CD4-positive, alpha-beta T cell treated with Interferon gamma for 1 hour (primary cell): Measurements from ENCODE around the gene CPB1.
"Not testable (repeated sequence)": the region's sequence is repeated elsewhere in the genome, so short reads cannot be mapped to it uniquely, and the experiment has no call there.

ENCODE experiments used
- DNase-seq: peaks from one replicate; pipeline ENCODE4 v3.0.0-alpha.2; 2020

Gene CPB1

DNA sequence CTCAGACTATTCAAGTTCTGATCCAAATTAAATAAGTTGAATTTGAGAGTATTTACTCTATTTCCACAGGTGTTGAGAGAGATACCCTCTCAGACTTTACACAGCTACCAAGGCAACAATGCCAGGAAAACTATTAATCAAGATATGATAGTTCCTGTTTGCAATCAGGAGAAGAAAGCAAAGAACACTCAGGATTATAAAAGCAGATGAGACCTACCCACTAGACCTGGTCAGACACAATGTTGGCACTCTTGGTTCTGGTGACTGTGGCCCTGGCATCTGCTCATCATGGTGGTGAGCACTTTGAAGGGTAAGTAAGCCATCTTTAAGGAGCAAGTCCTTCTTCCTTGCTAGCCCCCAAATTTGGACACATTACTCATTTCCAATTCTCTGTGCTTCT lies at the start of gene CPB1:
CPB1 (plus strand) TSS at position 227 of the 400 bp plus-strand sequence; CDS start at position 240, 13 bp downstream.
- no peak for DNase-seq

DNA sequence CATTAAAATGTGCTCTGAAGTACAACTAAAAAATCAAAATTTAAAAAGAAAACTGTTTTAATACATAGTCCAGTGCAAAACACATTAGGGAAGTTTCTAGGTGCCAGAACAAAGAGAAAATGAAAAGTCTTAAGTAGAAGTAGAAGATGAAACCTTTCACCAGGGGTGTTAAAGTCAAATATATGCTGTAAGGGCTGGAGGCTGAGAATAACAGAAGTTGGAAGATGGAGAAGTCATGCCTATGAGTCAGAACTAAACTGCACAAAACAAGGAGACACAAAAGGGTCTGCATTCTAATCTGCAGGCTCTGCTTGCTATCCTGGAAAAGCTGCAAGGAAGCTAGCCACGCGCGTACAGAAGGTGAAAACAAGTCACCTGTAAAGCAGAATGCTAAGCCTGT lies 48.7 kb upstream of the CPB1 start:
- no peak for DNase-seq

DNA sequence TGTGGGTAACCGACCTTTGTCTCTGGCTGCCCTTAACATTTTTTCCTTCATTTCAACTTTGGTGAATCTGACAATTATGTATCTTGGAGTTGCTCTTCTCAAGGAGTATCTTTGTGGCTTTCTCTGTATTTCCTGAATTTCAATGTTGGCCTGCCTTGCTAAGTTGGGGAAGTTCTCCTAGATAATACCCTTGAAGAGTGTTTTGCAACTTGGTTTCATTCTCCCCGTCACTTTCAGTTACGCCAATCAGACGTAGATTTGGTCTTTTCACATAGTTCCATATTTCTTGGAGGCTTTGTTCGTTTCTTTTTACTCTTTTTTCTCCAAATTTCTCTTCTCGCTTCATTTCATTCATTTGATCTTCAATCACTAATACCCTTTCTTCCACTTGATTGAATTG lies 42.6 kb upstream of the CPB1 start:
- not testable (repeated sequence) for DNase-seq

DNA sequence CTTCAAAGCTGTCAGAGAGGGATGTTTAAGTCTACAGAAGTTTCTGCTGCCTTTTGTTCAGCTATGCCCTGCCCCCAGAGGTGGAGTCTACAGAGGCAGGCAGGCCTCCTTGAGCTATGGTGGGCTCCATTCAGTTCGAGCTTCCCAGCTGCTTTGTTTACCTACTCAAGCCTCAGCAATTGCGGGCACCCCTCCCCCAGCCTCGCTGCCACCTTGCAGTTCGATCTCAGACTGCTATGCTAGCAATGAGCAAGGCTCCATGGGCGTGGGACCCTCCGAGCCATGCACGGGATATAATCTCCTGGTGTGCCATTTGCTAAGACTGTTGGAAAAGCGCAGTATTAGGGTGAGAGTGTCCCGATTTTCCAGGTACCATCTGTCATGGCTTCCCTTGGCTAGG lies 41.5 kb upstream of the CPB1 start:
- not testable (repeated sequence) for DNase-seq

DNA sequence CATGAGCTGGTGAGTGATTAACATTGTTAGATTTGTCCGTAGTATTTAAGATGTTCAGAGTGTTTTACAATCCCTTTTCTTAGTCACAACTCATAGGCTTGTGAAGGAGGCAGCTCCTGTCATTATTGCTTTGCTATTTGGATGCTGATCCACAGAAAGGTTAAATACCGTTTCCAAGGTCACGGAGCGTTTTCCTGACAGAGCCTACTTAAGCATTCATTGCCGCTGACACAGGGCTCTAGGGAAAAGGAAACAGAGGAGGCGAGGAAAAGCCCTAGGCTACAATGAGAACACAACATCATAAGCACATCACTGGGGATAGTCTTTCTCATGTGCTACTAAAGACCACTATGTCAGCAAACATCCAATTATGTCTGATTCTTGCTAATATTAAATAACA lies 38.5 kb upstream of the CPB1 start:
- DNase-seq: no peak

DNA sequence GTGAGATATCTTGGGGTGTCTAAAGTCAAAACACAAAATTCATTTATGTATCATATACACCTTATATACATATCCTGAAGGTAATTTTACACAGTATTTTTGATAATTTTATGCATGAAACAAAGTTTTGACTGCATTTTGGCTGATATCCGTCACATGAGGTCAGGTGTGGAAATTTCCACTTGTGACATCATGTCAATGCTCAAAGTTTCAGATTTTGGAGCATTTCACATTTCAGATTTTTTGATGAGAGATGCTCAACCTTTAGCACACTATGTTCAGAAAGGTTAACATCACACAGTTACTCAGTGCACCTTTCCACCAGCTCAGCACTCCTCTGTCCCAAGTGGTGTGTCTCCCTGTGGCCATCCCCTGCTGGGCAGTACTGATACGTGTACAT lies 37.7 kb upstream of the CPB1 start:
- no peak for DNase-seq

DNA sequence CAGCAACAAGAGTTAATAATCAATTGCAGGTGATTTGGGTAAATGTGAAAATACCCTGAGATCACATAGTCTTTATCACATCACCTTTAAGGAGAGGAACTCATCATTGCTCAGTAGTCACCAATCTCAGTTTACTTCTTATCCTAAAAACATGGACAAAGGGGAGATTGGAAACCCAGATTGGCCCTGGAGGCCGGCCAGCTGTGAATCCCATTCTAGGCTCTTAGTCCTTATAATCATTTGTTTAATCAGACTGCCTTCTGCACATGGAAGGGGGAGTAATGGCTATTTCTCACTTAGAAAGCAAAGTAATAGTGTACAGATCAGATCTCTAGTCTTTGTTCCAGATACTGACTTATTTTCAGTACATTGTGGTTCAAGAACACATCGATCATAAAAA lies 37.2 kb upstream of the CPB1 start:
- no peak for DNase-seq

DNA sequence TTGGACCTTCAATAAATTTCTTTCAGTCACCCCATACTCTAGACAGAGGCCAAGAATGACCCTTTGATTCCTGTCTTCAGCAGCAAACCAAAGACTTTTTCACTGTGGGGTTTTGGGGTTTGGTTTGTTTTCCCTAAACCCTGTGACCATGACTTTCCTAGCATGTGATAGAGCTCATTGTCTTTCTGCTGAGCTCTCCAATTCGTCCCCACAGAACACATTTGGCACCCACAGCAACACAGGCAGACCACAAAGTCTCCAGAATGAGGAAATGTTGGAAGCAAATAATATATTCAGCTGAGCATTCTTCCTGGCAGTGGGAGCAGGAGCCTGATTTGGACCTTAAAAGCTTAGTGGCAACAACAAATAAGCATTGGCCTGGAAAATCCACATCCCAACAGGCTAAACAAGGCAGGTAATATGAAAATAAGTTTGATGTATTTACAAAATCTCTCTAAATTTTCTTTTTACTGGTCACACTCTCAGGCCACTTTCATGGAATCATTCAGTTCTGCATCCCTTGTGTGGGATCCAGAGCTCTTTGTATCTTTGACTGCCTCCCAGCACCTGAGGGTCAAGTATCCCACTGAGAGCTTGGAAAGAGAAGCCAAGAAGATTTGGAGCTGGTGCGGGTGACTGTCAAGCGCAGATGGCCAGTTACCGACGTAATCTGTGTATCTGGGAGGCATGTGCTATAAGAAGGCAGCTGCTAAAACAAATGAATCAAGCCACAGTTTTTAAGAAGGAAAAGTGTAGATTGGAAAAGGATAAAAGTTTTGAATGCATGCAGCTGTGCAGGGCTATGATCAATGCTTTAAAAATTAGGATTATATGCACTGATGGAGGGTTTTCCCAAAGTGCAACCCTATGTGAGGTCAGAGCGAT lies 36.5 kb upstream of the CPB1 start:
- DNase-seq: no peak

DNA sequence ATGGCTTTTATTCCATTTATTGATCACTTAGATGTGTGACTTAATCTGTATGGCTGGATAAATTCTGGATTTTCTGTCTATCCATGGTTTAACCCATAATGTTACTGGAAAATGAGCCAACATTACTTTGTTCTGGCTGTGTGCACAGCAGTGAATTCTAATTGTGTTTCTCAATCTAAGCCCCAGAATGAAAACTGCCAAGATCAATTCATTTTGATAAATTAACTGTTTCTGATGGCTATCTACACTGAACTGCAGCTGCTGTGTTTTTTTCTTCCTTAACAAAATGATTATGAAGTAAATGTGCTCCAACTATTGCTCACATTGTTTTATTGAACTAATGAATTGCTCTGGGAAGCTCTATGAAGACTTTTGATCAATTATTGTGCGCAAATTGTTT lies 35.7 kb upstream of the CPB1 start:
- DNase-seq: no peak

DNA sequence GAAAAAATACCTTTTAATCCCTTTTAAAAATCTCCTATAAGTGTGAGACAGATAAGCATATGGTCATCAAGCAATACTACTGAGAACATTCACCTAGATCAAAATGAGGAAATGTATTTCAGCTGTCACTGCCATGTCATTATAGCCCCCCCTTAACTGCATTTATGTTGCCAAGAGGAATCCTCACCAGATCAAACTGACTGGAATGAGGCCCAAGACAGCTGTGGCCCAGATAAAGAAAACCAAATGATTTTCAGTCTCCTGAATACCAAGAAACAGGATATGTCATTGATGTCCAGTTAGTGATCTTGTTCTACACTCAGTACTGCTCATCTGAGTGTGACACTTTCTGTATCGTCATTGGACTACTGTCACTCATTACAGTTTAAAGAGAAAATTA lies 35.1 kb upstream of the CPB1 start:
- no peak for DNase-seq

DNA sequence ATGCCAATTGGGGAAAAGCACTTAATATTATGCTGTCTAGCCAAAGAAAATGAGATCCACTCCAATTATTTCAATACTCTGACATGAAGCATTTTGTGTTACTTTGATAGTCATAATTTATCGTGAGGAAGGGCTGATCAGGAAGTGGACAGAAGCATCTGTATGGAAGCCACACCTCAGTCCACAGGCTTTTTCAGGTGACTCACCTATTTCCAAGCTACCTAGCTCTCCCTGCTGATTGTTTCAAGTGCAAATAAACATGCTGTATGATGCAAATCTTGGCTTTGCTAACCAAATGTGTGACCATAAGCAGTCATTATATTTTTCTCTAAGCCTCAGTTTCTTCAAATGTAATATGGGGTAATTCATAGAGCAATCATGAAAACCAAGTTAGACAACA lies 30.8 kb upstream of the CPB1 start:
- no peak for DNase-seq

DNA sequence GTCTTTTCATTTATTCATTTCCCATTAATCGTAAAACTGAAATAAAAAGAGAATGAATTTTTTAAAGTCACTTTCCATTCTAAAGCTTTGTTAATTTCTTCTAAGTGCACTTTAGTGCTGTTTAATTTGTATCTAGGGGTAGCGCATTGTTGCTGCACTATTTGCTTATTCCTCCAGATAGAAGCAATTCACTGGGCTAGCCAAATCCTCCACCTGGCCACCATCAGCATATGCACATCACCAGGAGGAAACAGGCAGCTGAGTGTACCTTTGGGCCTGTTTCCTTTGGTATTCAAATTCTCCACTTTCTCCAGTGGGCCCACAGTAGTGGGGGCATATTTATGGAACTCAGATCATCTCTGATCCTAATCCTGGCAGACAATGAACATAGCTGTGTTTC lies 29.8 kb upstream of the CPB1 start:
- no peak for DNase-seq

DNA sequence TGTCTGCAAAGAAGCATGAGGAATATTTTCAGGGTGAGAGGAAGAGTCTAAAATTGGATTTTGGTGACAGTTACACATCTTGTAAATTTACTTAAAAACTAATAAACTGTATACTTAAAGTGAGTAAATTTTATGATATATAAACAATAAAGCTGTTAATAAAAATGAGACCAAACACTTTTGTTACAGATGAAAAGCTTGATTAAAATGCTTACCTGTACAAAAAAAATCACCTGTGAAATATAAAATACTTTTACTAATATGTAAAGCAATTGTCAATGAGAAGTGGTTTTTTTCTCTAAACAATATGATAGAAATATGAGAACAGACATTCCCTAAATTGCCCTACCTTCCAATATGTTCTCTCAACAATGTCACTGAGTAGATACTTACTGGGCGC lies 27.2 kb upstream of the CPB1 start:
- DNase-seq: no peak

DNA sequence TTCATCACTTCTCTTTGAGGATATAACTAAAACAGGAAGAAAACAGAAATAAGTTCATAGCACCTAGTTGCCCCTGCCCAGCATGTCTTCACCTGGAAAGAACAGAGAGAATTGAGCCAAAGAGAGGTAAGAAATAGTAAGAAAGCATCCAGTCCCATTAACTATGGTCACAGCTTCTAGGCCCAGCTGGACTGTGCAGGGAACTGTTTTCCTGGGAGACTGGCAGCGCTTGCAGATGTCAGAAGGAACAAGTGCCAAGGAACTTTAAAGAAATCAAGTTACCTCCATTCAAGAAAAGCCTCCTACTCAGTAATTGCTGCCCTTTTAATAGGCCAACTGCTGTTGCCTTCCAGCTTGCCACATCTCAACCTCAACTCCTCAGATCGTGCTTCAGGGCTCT lies 17.8 kb upstream of the CPB1 start:
- DNase-seq: no peak

DNA sequence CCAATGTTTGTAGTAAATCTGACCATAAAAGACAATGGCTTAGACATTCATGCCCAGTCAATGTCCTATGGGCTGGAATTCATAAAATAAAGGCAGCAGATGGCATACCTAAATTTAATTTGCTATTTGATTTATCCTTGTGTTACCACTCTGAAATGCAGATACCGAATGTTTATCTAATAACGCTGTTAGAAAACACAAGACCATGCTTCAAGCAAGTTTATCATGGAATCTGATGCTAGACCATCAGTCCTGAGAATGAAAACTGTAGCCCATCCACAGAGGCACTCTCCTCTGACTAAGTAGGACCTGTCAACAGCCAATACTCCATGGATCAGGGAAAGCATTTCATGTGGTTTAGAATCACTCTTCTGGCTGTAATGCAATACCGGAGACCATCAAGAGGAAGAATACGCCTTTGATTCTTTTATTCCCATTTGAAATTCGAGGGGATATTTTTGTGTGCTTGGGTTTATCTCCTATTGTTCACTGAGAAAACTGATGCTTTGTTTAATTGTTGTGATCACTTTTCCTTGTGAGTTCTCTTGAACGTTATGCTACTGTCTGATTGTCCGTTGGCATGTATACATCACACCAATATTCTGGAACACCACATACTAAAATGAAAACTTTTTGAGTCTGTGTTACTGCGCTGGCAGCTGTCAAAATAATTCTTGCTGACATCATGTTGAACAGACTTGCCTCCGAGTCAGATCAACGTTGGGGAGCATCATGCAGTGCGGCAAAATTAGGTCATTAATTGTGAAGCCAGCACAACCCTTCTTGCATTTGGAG lies 12.1 kb upstream of the CPB1 start:
- no peak for DNase-seq

DNA sequence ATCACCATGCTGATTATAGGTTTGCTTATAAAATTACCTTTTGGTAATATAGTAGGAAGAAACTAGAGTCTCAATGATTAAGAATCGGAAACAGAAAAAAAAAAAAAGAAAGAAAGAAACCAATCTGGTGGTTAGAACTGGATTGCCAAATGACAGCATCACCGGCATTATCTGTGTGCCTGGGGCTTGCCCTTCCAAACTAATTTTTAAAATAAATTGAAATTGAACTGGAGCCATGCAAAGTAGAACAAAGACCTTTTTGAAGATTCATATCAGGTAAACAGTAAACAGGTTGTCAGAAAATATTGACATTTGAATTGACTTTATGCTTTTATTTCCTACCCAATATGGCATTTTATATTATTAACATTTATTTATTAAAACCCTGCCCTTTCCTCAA lies 11.2 kb upstream of the CPB1 start:
- no peak for DNase-seq

DNA sequence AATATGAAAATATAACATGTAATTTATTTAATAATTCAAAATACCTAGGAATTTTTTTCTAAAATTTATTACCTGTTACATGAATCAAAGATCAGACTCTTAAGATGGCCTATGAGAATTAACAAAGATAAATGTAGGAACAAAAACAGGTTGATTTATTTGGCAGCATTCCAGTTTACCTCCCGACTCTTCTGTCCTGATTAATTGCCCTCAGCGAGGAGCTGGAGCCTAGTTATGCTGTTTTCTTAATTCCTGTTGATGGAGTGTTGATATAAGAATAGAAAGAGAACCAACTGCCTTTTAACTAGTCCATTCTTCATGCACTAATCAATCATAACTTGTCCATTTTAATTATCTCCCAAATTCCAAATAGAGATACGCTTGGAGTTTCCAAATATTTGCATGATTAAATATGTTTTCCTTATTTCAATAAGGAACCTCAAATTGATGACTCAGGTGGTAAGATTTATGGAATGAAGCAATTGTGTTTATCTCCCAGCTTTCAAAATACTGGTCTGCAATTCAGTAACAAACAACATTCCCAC lies 10.6 kb upstream of the CPB1 start:
- DNase-seq: no peak

DNA sequence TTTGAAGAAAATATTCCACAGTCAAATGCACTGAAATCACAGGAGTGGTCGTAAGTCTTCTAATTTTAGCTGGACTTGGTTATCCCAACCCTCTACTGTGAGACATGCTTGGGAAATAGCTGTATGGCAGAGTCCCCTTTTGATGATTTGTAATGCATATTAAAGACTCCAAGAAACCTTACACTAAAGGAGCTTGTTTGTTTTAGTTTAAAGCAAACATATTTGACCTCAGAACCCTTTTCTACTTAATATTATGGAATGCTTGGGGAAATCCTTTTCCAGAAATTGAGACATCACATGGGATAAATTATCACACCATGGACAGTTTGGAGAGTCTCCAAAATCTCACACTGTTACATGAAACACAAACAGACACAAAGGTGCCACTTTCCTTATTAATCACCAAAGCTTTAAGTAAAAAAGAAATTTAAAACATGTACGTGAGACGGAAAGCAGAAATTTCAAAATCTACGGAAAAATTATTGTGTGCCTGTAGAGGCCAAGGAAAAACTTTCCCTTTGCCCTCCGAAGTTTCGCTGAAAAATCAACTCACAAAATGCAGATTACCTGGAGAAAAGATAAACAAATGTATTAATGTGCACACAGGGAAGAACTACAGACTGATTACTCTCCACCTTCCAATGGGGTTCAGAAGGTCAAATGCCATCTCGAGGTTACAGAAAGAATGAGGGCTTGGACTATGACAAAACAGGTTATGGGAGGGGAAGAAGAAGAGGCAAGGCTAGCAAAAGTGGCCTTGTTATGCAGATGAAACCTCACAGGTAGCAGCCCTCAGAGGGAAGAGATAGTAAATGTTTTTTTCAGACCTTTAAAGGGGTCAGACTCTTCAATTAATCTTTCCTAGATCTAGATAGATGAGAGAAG lies 7.0 kb upstream of the CPB1 start:
- no peak for DNase-seq

DNA sequence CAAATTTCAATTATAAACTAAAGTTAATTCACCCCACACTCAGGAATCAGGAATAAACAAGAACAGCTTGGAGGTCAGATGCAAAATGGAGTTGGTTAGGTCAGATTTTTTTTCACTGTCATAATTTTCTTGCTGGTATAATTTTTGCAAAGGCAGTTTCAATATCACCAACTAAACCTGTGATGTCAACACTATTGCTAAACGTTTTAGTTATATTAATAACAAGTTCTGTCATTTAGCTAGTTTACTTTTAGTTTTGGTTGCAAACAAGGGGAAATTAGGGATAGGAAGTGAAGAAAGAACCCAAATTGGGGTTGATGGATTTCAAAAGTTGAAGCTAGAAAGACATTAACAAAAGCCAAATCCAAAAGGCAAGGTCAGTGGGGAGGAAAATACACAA lies 4.6 kb upstream of the CPB1 start:
- DNase-seq: no peak

DNA sequence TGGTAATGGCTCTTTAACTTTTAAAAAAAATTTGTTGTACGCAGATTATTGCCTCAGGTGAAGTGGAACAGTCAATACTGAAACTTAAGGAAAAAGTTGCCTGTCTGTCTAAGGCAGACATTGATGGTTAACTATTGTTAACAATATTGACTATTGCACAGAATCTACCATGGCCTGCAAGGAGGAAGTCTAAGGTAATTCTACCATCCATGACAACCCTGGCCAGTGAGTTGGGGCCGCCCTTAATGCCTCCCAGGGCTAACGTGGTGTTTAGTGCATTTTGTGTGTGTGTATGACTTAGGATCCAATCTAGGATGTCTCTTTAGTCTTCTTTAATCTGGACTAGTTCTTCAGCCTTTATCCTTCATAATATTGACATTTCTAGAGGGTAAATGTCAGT lies 2.1 kb upstream of the CPB1 start:
- DNase-seq: no peak

DNA sequence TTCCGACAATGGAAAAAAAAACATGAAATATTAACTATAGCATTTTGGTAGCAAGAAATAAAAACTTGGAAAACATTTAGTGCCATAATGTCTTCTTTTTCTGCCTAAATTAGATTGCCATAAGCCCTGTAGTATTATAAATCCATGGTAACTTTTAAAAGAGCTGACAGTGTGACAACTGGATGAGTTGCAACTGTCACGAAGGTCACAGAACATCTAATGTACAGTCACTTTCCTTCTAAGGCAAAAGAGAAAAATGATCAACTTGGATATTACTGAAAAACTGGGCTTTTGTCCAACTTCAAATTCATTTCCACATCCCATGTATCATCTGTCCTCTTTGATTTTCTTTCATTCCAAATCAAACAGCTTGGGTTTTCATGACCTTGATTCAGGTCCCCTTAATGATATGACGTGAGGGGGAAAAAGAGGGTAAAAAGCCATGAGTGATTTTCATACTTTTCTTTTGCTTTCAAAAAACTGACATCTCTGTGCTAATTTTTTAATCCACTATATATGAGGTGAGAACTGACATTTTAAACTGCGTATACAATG lies 602 bp downstream of the CPB1 start:
- no peak for DNase-seq

DNA sequence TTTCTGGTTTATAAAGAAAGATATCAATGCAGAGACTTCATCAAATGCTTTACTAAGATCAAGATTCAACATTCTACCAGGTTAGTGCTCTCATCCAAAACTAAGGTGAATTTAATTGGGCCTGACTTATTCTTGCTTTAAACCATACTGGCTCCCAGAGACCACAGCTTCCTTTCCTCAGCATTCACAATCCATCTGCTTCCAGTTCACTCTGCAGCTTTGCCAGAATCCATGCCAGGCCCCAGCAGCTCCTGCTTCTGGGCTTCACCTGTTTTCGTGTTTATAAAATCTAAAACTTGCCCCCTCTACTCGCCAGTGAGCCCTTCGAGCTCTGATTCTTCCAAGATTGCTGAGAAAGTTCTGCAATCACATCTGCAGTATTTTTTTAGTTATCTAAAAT lies 2.3 kb downstream of the CPB1 start:
- no peak for DNase-seq

DNA sequence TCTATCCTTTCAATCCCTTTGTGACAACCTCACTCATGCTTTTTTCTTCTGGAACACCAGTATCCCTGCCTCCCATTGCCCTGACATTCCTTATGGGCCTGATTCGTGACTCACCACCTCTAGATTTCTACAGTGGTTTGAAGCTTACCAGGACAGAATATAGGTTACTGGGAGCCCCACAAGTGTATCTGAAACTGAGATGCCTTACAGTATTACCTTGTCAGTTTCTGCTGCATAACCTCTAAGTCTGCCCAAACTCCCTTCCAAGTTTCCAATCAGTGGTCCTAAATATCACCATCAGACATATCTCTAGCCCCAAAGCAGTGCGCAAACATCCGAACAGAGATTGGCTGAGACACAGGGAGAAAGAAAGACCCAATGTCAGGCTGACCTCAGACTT lies 5.6 kb downstream of the CPB1 start:
- DNase-seq: no peak
